K562 (cell line): ENCODE data around the gene PRKCE. TPM values are rescaled to one million over a fixed set of nuclear protein-coding genes. Genes with fewer than 3 reads are reported as not detected.

ENCODE experiments used
- MTA1 ChIP-seq: fragments of 450-650 bp; IDR thresholded peaks from 2 replicates; pipeline ENCODE4 v1.6.1; 2017; ENCODE audit warnings: borderline replicate concordance
- RAD21 ChIP-seq, 2 experiments: fragments of 250-450 bp in 1 of 2; fragments of 450-650 bp in 1 of 2; sonication (Bioruptor Pico) in 1 of 2; formaldehyde crosslinking in 1 of 2; IDR thresholded peaks in 1 of 2; conservative IDR thresholded peaks in 1 of 2; 2 replicates each; pipeline versions ENCODE4 v1.4.0 to v1.8.0; 2020 to 2022; ENCODE audit warnings: mild to moderate bottlenecking in 2 of 2, moderate library complexity in 1 of 2
- YBX1 ChIP-seq: fragments of 450-650 bp; IDR thresholded peaks from 2 replicates; pipeline ENCODE4 v1.7.1; 2016; ENCODE audit warnings: mild to moderate bottlenecking
- ZBTB1 ChIP-seq: sonication (generic); formaldehyde crosslinking; IDR thresholded peaks from 2 replicates; pipeline ENCODE4 v1.8.1; 2023; ENCODE audit warnings: missing genetic modification reagents, low read depth, mild to moderate bottlenecking, borderline replicate concordance
- polyA plus RNA-seq, 8 experiments: library from polyadenylated mRNA; depleted of rRNA in 4 of 8; stranded (reverse) in 5 of 8; unstranded in 3 of 8; fragments of >200 nt; fragmentation: Nextera tagmentation in 2 of 8; fragmentation: Illumina TruSeq in 1 of 8; extraction: Ambion mirVana in 2 of 8; extraction: Trizol in 1 of 8; gene quantifications; 2 replicates each; pipeline versions ENCODE4 v1.2.1 to v1.2.3, GENCODE V29; 2011 to 2014; ENCODE audit warnings: inconsistent platforms in 1 of 8, missing spikeins in 1 of 8
- total RNA-seq, 7 experiments: library from RNA; depleted of rRNA in 6 of 7; stranded (reverse); fragments of >200 nt in 6 of 7; fragmentation: Illumina TruSeq in 2 of 7; extraction: Trizol in 2 of 7; gene quantifications; 2 replicates each; pipeline versions ENCODE4 v1.2.1 to v1.2.3, GENCODE V29; 2011 to 2021; ENCODE audit warnings: low replicate concordance in 1 of 7
- TF ChIP-seq, protein P1 (sequence below): fragments of 450-650 bp; formaldehyde crosslinking; IDR thresholded peaks from 2 replicates; pipeline ENCODE4 v1.4.0; 2020; ENCODE audit warnings: mild to moderate bottlenecking, moderate library complexity
- TF ChIP-seq, protein P2 (sequence below): fragments of 450-650 bp; IDR thresholded peaks from 2 replicates; pipeline ENCODE4 v1.7.1; 2018; ENCODE audit warnings: mild to moderate bottlenecking, low read depth; ENCODE audit not compliant: partially characterized antibody
- TF ChIP-seq, protein P3 (sequence below): sonication (generic); formaldehyde crosslinking; IDR thresholded peaks from 2 replicates; pipeline ENCODE4 v1.8.1; 2023; ENCODE audit warnings: mild to moderate bottlenecking, missing genetic modification reagents

PRKCE gene
- total and polyA plus RNA-seq, 9 of the 15 experiments (the other 6 are each of a cell fraction or from before 2014, with no cell fraction given): 0.06 to 1.0 (median 0.22) TPM; not detected in 1

DNA sequence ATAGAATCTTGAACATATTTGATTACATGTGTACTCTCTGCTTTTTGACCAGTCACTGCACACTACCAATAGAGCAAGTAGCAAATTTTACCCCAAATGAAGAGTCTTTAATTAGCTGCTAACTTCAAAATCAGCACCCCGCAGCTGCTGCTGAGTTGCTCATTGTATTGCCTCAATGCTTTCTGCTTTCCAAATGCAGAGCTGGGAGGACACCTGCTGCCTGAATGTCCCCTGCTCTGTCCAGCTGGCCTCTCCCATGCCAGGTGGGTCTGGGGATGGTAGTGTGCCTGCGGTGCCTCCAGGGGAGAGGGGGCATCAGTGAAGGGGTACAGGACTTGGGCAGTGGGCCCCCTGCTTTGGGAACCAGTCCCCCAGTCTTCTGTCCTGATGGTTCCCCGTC lies 184.8 kb downstream of the PRKCE start (continued):
- TF ChIP-seq, protein P1, sequence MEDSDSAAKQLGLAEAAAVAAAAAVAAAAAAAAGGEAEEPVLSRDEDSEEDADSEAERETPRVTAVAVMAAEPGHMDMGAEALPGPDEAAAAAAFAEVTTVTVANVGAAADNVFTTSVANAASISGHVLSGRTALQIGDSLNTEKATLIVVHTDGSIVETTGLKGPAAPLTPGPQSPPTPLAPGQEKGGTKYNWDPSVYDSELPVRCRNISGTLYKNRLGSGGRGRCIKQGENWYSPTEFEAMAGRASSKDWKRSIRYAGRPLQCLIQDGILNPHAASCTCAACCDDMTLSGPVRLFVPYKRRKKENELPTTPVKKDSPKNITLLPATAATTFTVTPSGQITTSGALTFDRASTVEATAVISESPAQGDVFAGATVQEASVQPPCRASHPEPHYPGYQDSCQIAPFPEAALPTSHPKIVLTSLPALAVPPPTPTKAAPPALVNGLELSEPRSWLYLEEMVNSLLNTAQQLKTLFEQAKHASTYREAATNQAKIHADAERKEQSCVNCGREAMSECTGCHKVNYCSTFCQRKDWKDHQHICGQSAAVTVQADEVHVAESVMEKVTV (CRISPR knock-in tag): 0 out of 2 replicates have a peak, but pooled peaks have one; percentile 21
- TF ChIP-seq, protein P2, sequence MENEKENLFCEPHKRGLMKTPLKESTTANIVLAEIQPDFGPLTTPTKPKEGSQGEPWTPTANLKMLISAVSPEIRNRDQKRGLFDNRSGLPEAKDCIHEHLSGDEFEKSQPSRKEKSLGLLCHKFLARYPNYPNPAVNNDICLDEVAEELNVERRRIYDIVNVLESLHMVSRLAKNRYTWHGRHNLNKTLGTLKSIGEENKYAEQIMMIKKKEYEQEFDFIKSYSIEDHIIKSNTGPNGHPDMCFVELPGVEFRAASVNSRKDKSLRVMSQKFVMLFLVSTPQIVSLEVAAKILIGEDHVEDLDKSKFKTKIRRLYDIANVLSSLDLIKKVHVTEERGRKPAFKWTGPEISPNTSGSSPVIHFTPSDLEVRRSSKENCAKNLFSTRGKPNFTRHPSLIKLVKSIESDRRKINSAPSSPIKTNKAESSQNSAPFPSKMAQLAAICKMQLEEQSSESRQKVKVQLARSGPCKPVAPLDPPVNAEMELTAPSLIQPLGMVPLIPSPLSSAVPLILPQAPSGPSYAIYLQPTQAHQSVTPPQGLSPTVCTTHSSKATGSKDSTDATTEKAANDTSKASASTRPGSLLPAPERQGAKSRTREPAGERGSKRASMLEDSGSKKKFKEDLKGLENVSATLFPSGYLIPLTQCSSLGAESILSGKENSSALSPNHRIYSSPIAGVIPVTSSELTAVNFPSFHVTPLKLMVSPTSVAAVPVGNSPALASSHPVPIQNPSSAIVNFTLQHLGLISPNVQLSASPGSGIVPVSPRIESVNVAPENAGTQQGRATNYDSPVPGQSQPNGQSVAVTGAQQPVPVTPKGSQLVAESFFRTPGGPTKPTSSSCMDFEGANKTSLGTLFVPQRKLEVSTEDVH: no peak
- TF ChIP-seq ZBTB1 (no peak), RAD21 (CRISPR knock-in tag; conservative IDR thresholded peaks at IDR 0.05 in 1 of 2, IDR thresholded peaks at IDR 0.05 in 1 of 2) (peak; percentile 33 to 46; a peak in 3 of 4 replicates), YBX1 (no peak), MTA1 (no peak)
- TF ChIP-seq, protein P3, sequence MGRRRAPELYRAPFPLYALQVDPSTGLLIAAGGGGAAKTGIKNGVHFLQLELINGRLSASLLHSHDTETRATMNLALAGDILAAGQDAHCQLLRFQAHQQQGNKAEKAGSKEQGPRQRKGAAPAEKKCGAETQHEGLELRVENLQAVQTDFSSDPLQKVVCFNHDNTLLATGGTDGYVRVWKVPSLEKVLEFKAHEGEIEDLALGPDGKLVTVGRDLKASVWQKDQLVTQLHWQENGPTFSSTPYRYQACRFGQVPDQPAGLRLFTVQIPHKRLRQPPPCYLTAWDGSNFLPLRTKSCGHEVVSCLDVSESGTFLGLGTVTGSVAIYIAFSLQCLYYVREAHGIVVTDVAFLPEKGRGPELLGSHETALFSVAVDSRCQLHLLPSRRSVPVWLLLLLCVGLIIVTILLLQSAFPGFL: no peak
